MCF 10A (cell line): ENCODE results near the gene ARHGAP22. TPM values are rescaled to one million over a fixed set of nuclear protein-coding genes. Genes with fewer than 3 reads are reported as not detected.

Source experiments
- BruUV-seq: library from RNA; stranded (reverse); fragments of 400-500 nt; replicated peaks from 2 replicates; lab custom pipeline; 2021; lab: Mats Ljungman, UMichigan
- CTCF ChIA-PET: fragments of 300-600 bp; sonication (Branson Sonifier 250); formaldehyde crosslinking; extraction: SDS; loops from one replicate; lab custom pipeline; 2021; ENCODE audit warnings: antibody characterized with exemption, inconsistent platforms; lab: Yijun Ruan, JAX
- POLR2A ChIA-PET: fragments of 300-600, 350-650 bp; sonication (Branson Sonifier 250); formaldehyde crosslinking; extraction: SDS; loops from one replicate; lab custom pipeline; 2020; ENCODE audit warnings: antibody characterized with exemption, inconsistent platforms; lab: Yijun Ruan, JAX
- DNase-seq: peaks from one replicate; pipeline ENCODE4 v3.0.0-alpha.2; 2018; ENCODE audit not compliant: unreplicated experiment
- H3K27ac Mint-ChIP-seq: one replicate; pipeline ENCODE4 v1.8.0; 2022; ENCODE audit warnings: mild to moderate bottlenecking, low read depth, mixed read lengths; ENCODE audit not compliant: unreplicated experiment
- H3K27me3 Mint-ChIP-seq: one replicate; pipeline ENCODE4 v1.8.0; 2022; ENCODE audit warnings: mixed read lengths; ENCODE audit not compliant: insufficient read depth, unreplicated experiment
- H3K36me3 Mint-ChIP-seq: one replicate; pipeline ENCODE4 v1.8.0; 2022; ENCODE audit warnings: mild to moderate bottlenecking, moderate library complexity, mixed read lengths; ENCODE audit not compliant: insufficient read depth, unreplicated experiment
- H3K4me1 Mint-ChIP-seq: one replicate; pipeline ENCODE4 v1.8.0; 2022; ENCODE audit warnings: mixed read lengths; ENCODE audit not compliant: insufficient read depth, unreplicated experiment
- H3K4me3 Mint-ChIP-seq: one replicate; pipeline ENCODE4 v1.8.0; 2022; ENCODE audit warnings: mild to moderate bottlenecking, moderate library complexity, mixed read lengths; ENCODE audit not compliant: unreplicated experiment
- H3K9me3 Mint-ChIP-seq: one replicate; pipeline ENCODE4 v1.8.0; 2022; ENCODE audit warnings: mixed read lengths; ENCODE audit not compliant: unreplicated experiment
- intact Hi-C: fragments of 100-400 bp; cut with micrococcal nuclease; formaldehyde crosslinking; loops from 2 replicates; pipeline ENCODE4 v1.14.1; 2022
- total RNA-seq: library from RNA; stranded (reverse); gene quantifications from 2 replicates; pipeline ENCODE4 v1.2.3, GENCODE V29; 2022
- TF ChIP-seq, protein P1 (sequence below): fragments of 200-600 bp; IDR thresholded peaks from one replicate; pipeline ENCODE4 v1.8.0; 2022; ENCODE audit warnings: antibody characterized with exemption, mild to moderate bottlenecking; ENCODE audit not compliant: unreplicated experiment

The ARHGAP22 gene
- total RNA-seq, 1 experiment from 2014 or later: 6.3 TPM

DNA sequence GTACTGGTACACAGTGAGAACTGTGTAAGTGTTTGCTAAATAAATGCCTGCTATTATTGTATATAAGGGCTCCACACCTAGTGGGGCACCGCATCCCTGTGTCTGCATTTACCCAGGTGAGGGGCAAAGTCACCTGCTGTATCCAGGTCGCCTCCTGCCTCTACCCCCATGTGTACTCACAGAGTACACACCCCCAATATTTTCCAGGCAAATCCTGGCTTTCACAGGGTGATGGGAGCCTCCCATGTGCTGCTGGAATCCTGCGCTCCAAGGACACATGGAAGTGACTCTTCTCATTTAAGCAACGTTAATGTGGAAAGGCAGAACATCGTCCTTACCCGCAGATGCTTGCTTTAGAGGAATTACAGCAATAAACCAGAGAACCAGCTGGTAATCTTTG lies 48.2 kb downstream of the ARHGAP22 start:
- Mint-ChIP-seq H3K4me3 (no peak overlapping the region), H3K36me3 (no peaks in the 10 kb centered on the region), H3K27ac (no peak overlapping the region), H3K4me1 (no peaks in the 10 kb centered on the region), H3K27me3 (no peaks in the 10 kb centered on the region), H3K9me3 (no peaks in the 10 kb centered on the region)
- no peak for DNase-seq
- ChIA-PET CTCF (interaction anchor here (0.5 to 20.0 kb wide), 2 partner anchors 73 to 100 kb away, joined by 3 to 428 read pairs; no protein-coding TSS in a partner anchor), POLR2A (interaction anchor here (0.9 to 1.1 kb wide), 2 partner anchors 33 to 99 kb away, joined by 3 to 4 read pairs; no protein-coding TSS in a partner anchor)
- TF ChIP-seq, protein P1, sequence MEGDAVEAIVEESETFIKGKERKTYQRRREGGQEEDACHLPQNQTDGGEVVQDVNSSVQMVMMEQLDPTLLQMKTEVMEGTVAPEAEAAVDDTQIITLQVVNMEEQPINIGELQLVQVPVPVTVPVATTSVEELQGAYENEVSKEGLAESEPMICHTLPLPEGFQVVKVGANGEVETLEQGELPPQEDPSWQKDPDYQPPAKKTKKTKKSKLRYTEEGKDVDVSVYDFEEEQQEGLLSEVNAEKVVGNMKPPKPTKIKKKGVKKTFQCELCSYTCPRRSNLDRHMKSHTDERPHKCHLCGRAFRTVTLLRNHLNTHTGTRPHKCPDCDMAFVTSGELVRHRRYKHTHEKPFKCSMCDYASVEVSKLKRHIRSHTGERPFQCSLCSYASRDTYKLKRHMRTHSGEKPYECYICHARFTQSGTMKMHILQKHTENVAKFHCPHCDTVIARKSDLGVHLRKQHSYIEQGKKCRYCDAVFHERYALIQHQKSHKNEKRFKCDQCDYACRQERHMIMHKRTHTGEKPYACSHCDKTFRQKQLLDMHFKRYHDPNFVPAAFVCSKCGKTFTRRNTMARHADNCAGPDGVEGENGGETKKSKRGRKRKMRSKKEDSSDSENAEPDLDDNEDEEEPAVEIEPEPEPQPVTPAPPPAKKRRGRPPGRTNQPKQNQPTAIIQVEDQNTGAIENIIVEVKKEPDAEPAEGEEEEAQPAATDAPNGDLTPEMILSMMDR: no peak
- intact Hi-C loops: no loop called here
- BruUV-seq: no TSS peak

GRCh38 chr10:48556065-48556464 lies 48.8 kb downstream of the ARHGAP22 start:
- no peaks in the 10 kb centered on the region for H3K4me1 Mint-ChIP-seq
- intact Hi-C loops: no loop called here
- no peak overlapping the region for H3K27ac Mint-ChIP-seq
- no TSS peak for BruUV-seq
- POLR2A ChIA-PET: interaction anchor here (0.9 kb wide), 1 partner anchor 33 kb away, joined by 3 read pairs; no protein-coding TSS in a partner anchor
- DNase-seq: no peak
- H3K27me3 Mint-ChIP-seq: no peaks in the 10 kb centered on the region
- H3K9me3 Mint-ChIP-seq: no peaks in the 10 kb centered on the region
- TF ChIP-seq, protein P1: no peak
- CTCF ChIA-PET: interaction anchor here (20.0 kb wide), 1 partner anchor 100 kb away, joined by 428 read pairs; no protein-coding TSS in a partner anchor
- no peaks in the 10 kb centered on the region for H3K36me3 Mint-ChIP-seq
- H3K4me3 Mint-ChIP-seq: no peak overlapping the region

DNA sequence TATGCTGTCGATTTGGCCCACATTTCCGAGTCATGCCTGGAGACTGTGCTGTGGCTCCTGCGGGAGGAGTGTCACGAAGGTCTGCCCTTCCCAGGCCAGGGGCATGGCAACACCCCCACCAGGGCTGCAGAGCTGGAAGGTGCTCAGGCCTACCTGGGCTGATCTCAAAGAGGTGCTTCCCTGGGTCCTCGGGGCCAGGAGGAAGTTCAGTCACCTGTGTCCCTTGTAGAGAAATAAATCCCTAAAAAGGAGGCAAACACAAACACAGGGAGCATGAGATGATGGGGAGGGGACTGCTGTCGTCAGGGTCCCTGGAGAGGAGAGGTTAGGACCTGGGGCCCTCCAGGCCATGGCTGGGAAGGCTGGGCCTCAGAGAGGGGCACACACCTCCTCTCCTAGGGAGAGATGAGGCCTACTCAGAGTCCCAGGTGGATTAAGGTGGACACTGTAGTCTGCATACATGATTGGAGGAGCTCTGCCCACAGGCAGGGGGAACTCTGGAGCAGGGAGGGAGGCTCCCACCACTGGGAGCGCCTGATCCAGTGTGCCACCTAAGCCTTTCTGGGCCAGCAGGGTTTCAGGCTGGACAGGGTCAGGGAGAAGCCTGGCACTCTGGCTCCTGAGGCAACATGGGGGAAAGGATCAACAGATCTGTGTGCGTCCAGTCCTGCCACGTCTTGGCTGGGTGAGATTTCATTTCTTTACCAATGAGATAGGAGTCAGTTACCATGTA lies 49.4 kb downstream of the ARHGAP22 start:
- H3K27ac Mint-ChIP-seq: no peak overlapping the region
- no peaks in the 10 kb centered on the region for H3K36me3 Mint-ChIP-seq
- ChIA-PET POLR2A (no interaction called here), CTCF (interaction anchor here (20.0 kb wide), 1 partner anchor 101 kb away, joined by 428 read pairs; no protein-coding TSS in a partner anchor)
- no peak for DNase-seq
- H3K27me3 Mint-ChIP-seq: no peaks in the 10 kb centered on the region
- TF ChIP-seq, protein P1: no peak
- H3K4me3 Mint-ChIP-seq: no peak overlapping the region
- no peaks in the 10 kb centered on the region for H3K4me1 Mint-ChIP-seq
- intact Hi-C loops: no loop called here
- no TSS peak for BruUV-seq
- no peaks in the 10 kb centered on the region for H3K9me3 Mint-ChIP-seq

- no TSS peak for BruUV-seq
- POLR2A ChIA-PET: interaction anchor here (1.0 kb wide), 1 partner anchor 101 kb away, joined by 3 read pairs; no protein-coding TSS in a partner anchor
- H3K27ac Mint-ChIP-seq: no peak overlapping the region
- no peaks in the 10 kb centered on the region for H3K27me3 Mint-ChIP-seq
- no peak for DNase-seq
- H3K36me3 Mint-ChIP-seq: no peaks in the 10 kb centered on the region
- no peaks in the 10 kb centered on the region for H3K4me1 Mint-ChIP-seq
- CTCF ChIA-PET: interaction anchor here (20.0 kb wide), 1 partner anchor 102 kb away, joined by 428 read pairs; no protein-coding TSS in a partner anchor
- H3K4me3 Mint-ChIP-seq: no peak overlapping the region
- H3K9me3 Mint-ChIP-seq: no peaks in the 10 kb centered on the region
- intact Hi-C loops: loop anchor here (5.0 kb wide), 1 partner anchor 963 kb away; no protein-coding TSS in a partner anchor
- TF ChIP-seq, protein P1: no peak
Observed at GRCh38 chr10:48554656-48555055, 50.2 kb downstream of the ARHGAP22 start.
